OCI-LY7 (cell line): Measurements from ENCODE around the gene SPATA16. TPM values are rescaled to one million over a fixed set of nuclear protein-coding genes. Genes with fewer than 3 reads are reported as not detected.

Source experiments
- BruUV-seq: library from RNA; stranded (reverse); fragments of 400-500 nt; replicated peaks from 2 replicates; lab custom pipeline; 2021; lab: Mats Ljungman, UMichigan
- CTCF ChIA-PET: fragments of 300-600 bp; sonication (Branson Sonifier 250); formaldehyde crosslinking; loops from one replicate; lab custom pipeline; 2022; ENCODE audit warnings: antibody characterized with exemption; ENCODE audit not compliant: unreplicated experiment; lab: Charles Lee
- POLR2A ChIA-PET: fragments of 300-600 bp; sonication (Branson Sonifier 250); formaldehyde crosslinking; loops from one replicate; lab custom pipeline; 2022; ENCODE audit warnings: antibody characterized with exemption; lab: Charles Lee
- DNase-seq: peaks from one replicate; pipeline ENCODE4 v3.0.0-alpha.2; 2015; ENCODE audit warnings: low spot score
- H2AFZ ChIP-seq: fragments of 200-600 bp; sonication (generic), shearing (Covaris generic); 2 replicates; pipeline ENCODE4 v1.6.1; 2014; ENCODE audit warnings: mild to moderate bottlenecking, antibody characterized with exemption, low read length, moderate library complexity
- H3K27ac ChIP-seq: fragments of 200-600 bp; sonication (generic); 2 replicates; pipeline ENCODE4 v1.5.1; 2014; ENCODE audit warnings: mixed run types, low read depth, mild to moderate bottlenecking, moderate library complexity, low read length, inconsistent platforms; ENCODE audit not compliant: poor library complexity, severe bottlenecking
- H3K36me3 ChIP-seq: fragments of 200-600 bp; sonication (generic); 2 replicates; pipeline ENCODE4 v1.6.1; 2014; ENCODE audit warnings: mild to moderate bottlenecking, antibody characterized with exemption, low read length, moderate library complexity, mixed read lengths; ENCODE audit not compliant: insufficient read depth
- H3K4me1 ChIP-seq: fragments of 200-600 bp; sonication (generic); 2 replicates; pipeline ENCODE4 v1.5.1; 2014; ENCODE audit warnings: mild to moderate bottlenecking, low read length; ENCODE audit not compliant: insufficient read depth, poor library complexity, severe bottlenecking
- H3K4me2 ChIP-seq: fragments of 200-600 bp; sonication (generic); 2 replicates; pipeline ENCODE4 v1.6.1; 2014; ENCODE audit warnings: mild to moderate bottlenecking, low read length
- H3K4me3 ChIP-seq: fragments of 200-600 bp; sonication (generic); 2 replicates; pipeline ENCODE4 v1.5.1; 2014; ENCODE audit warnings: mild to moderate bottlenecking, low read depth, low read length; ENCODE audit not compliant: poor library complexity, severe bottlenecking
- H3K79me2 ChIP-seq: fragments of 200-600 bp; sonication (generic); 2 replicates; pipeline ENCODE4 v1.6.1; 2016; ENCODE audit warnings: low read depth, mild to moderate bottlenecking, low read length, moderate library complexity, mixed read lengths; ENCODE audit not compliant: insufficient read depth
- H3K9me2 ChIP-seq: fragments of 200-600 bp; sonication (generic); 2 replicates; pipeline ENCODE4 v1.6.1; 2016; ENCODE audit warnings: mild to moderate bottlenecking, low read length, mixed read lengths; ENCODE audit not compliant: insufficient read depth
- H3K9me3 ChIP-seq: fragments of 200-600 bp; sonication (generic); 2 replicates; pipeline ENCODE4 v1.6.1; 2014; ENCODE audit warnings: mild to moderate bottlenecking, mixed run types, low read length, mixed read lengths
- H4K20me1 ChIP-seq: fragments of 200-600 bp; sonication (generic); 2 replicates; pipeline ENCODE4 v1.6.1; 2014; ENCODE audit warnings: mild to moderate bottlenecking, antibody characterized with exemption, low read length, moderate library complexity, mixed read lengths; ENCODE audit not compliant: insufficient read depth
- EZH2phosphoT487 ChIP-seq: fragments of 200-600 bp; sonication (generic); IDR thresholded peaks from 2 replicates; pipeline ENCODE4 v1.6.1; 2018; ENCODE audit warnings: low read depth, borderline replicate concordance, mild to moderate bottlenecking, mixed run types, antibody characterized with exemption, low read length, moderate library complexity, mixed read lengths
- intact Hi-C: fragments of 100-400 bp; cut with micrococcal nuclease; formaldehyde crosslinking; loops from one replicate; pipeline ENCODE4 v1.10.0; 2022; ENCODE audit not compliant: unreplicated experiment
- total RNA-seq, 2 experiments: library from RNA; depleted of rRNA in 1 of 2; stranded (reverse); fragments of >200 nt in 1 of 2; shearing (Covaris generic) in 1 of 2; gene quantifications; 2 replicates each; pipeline ENCODE4 v1.2.3, GENCODE V29; 2014 to 2022
- TF ChIP-seq, protein P1 (sequence below): fragments of 200-600 bp; sonication (generic); conservative IDR thresholded peaks from 2 replicates; pipeline ENCODE4 v1.5.1; 2014; ENCODE audit warnings: mild to moderate bottlenecking, antibody characterized with exemption, low read length, moderate library complexity, mixed read lengths

The SPATA16 gene
- total RNA-seq, 2 experiments from 2014 or later: not detected

DNA sequence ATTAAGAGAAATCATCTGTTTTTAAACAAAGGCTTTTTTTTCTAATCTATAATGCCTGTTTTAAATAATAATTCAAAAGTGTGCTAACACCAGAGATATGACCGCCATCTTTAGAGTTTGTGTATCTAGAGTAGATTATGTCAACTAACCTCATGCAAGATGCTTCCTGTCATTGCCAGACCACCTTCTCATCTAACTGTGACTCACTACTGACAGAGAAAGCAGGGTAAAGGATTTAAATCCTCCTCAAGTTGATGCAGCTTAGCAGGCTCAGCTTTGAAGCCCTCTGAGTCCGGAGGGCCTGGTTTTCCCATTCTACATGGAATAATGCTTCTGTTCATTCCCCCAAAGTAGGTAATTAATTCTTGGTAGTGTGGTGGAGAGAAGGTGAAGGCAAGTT, 282.0 kb downstream of the SPATA16 start:
- CTCF ChIA-PET: no interaction called here

DNA sequence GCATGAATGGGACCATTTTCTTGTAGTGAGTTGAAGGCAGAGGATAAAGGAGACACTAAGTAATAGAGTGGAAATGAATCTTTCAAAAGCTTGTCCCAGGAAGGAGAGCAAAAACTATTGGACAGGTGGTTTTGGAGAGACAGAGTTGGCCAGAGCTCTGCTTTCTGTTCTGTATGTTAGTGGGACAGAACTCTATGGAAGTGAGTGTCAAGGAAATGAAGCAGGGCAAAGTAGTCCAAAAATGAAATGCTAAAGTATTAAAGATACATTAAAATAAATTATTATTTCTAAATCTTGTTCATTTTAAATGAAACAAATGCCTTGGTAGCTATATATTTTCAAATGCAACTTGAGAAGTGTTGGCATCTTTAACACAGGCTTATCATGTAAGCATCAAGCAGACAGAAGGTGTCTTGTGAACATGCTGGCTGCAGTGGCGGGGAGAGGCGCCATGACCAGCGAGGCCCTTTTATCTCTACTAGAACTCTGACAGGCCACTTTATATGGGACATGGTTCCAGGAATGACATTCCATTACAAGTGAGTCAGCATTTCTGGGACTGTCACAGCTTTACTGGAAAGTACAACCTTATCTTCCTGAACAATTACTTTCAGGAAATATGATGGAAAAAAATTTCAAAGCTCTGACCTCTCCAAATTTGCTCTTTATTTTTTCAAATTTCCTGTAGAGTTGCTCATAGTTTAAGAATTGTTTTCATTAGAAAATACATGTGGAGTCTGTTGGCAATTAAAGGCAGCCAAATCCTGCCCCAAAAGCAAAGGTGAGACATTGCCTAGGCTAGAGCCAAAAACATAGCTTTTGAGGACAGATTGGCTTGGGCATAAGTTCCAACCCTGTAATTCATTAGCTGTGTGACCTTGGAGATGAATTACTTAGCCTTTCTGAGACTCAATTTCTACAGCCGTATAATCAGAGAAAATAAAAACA, 284.0 kb downstream of the SPATA16 start:
- H3K4me2 ChIP-seq: no peak overlapping the region
- no peak overlapping the region for H3K27ac ChIP-seq
- no peak overlapping the region for H3K4me3 ChIP-seq
- H2AFZ ChIP-seq: no peak overlapping the region
- H3K79me2 ChIP-seq: no peaks in the 10 kb centered on the region
- CTCF ChIA-PET: no interaction called here
- TF ChIP-seq, protein P1, sequence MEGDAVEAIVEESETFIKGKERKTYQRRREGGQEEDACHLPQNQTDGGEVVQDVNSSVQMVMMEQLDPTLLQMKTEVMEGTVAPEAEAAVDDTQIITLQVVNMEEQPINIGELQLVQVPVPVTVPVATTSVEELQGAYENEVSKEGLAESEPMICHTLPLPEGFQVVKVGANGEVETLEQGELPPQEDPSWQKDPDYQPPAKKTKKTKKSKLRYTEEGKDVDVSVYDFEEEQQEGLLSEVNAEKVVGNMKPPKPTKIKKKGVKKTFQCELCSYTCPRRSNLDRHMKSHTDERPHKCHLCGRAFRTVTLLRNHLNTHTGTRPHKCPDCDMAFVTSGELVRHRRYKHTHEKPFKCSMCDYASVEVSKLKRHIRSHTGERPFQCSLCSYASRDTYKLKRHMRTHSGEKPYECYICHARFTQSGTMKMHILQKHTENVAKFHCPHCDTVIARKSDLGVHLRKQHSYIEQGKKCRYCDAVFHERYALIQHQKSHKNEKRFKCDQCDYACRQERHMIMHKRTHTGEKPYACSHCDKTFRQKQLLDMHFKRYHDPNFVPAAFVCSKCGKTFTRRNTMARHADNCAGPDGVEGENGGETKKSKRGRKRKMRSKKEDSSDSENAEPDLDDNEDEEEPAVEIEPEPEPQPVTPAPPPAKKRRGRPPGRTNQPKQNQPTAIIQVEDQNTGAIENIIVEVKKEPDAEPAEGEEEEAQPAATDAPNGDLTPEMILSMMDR: no peak
- TF ChIP-seq EZH2phosphoT487: no peak
- BruUV-seq: no TSS peak
- POLR2A ChIA-PET: interaction anchor here (0.7 to 1.5 kb wide), 3 partner anchors 10 to 46 kb away, joined by 5 to 6 read pairs (median 6); no protein-coding TSS in a partner anchor
- no peaks in the 10 kb centered on the region for H4K20me1 ChIP-seq
- H3K9me3 ChIP-seq: no peaks in the 10 kb centered on the region
- no peaks in the 10 kb centered on the region for H3K9me2 ChIP-seq
- H3K36me3 ChIP-seq: no peaks in the 10 kb centered on the region
- no peaks in the 10 kb centered on the region for H3K4me1 ChIP-seq
- intact Hi-C loops: no loop called here
- no peak for DNase-seq

More for the DNA sequence above, 282.0 kb downstream of the SPATA16 start:
- H3K36me3 ChIP-seq: no peaks in the 10 kb centered on the region
- H3K27ac ChIP-seq: no peak overlapping the region
- no peak overlapping the region for H2AFZ ChIP-seq
- no peak overlapping the region for H3K4me2 ChIP-seq
- H3K4me1 ChIP-seq: no peaks in the 10 kb centered on the region
- no peak overlapping the region for H3K4me3 ChIP-seq
- no peaks in the 10 kb centered on the region for H3K9me2 ChIP-seq
- no TSS peak for BruUV-seq
- POLR2A ChIA-PET: no interaction called here
- TF ChIP-seq, protein P1: no peak
- no peak for TF ChIP-seq EZH2phosphoT487
- H3K79me2 ChIP-seq: no peaks in the 10 kb centered on the region
- DNase-seq: no peak
- intact Hi-C loops: no loop called here
- no peaks in the 10 kb centered on the region for H3K9me3 ChIP-seq
- no peaks in the 10 kb centered on the region for H4K20me1 ChIP-seq

DNA sequence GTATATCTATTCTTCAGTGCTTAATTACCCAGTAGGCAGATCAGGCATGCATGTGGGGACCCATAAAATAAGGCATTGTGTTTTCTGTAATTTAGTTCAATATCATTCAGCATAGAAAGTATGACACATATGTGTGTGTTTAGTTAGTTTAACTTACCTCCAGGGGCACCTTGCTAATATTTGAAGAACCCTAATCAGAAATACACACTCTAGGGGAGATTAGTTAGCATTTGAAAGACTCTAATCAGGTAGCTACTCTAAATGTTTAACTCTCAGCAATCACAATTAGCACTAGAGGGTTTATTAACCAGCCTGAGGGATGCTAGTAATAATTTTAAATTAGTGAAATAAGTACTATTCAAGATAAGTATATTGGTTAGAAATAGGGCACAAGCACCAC, 286.0 kb downstream of the SPATA16 start:
- H3K4me2 ChIP-seq: no peak overlapping the region
- DNase-seq: no peak
- H3K9me3 ChIP-seq: no peaks in the 10 kb centered on the region
- BruUV-seq: no TSS peak
- TF ChIP-seq, protein P1: no peak
- no peak for TF ChIP-seq EZH2phosphoT487
- ChIA-PET CTCF (no interaction called here), POLR2A (interaction anchor here (0.7 kb wide), 1 partner anchor 27 kb away, joined by 3 read pairs; no protein-coding TSS in a partner anchor)
- H2AFZ ChIP-seq: no peak overlapping the region
- no peaks in the 10 kb centered on the region for H3K4me1 ChIP-seq
- H3K79me2 ChIP-seq: no peaks in the 10 kb centered on the region
- no peaks in the 10 kb centered on the region for H3K36me3 ChIP-seq
- intact Hi-C loops: no loop called here
- H3K27ac ChIP-seq: no peak overlapping the region
- H4K20me1 ChIP-seq: no peaks in the 10 kb centered on the region
- H3K4me3 ChIP-seq: no peak overlapping the region
- H3K9me2 ChIP-seq: no peaks in the 10 kb centered on the region
